ENCODE measurements around the gene SLC25A33. TPM values are rescaled to one million over a fixed set of nuclear protein-coding genes. Genes with fewer than 3 reads are reported as not detected.

SLC25A33 gene
- total RNA-seq, 1 donor = 4.0 TPM

GRCh38 chr1:9599741-9600140 lies 60.5 kb downstream of the SLC25A33 start:
- DNase-seq (ENCODE audit: low read depth in 2 of 3, low spot score in 2 of 3) = no peak

DNA sequence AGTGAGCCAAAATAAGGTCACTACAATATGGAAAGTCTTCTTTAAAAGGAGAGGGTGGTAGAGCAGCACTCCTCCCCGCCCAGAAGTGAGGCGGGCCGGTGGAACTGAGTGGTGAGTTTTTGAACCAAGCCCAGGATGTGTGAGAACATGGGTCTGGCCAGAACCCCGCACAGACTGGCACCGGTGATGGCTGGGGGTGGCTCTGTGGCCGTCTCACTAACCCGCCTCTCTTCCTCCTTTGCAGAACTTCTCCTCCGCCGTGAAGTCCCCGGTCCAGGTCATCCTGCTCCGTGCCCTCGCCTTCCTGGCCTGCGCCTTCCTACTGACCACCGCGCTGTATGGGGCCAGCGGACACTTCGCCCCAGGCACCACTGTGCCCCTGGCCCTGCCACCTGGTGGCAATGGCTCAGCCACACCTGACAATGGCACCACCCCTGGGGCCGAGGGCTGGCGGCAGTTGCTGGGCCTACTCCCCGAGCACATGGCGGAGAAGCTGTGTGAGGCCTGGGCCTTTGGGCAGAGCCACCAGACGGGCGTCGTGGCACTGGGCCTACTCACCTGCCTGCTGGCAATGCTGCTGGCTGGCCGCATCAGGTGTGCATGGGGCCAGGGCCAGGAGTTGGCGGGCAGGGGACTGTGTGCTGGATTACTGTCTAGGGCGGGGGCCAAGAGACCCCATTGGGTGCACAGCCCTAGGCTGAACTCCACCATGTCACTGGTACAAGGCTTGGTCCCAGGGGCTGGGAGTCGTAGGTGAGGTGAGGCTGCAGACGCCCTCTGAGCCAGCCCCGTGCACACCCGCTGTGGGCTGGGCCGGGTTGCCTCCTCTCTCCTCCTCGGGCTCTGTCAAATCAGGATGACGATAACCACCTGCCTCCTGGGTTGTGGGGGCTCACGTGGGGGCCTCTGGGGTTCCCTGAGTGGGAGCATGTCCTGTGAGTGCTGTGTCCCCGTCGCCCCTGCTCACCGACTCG lies 61.9 kb downstream of the SLC25A33 start:
- DNase-seq (ENCODE audit: low read depth in 2 of 3, low spot score in 2 of 3) = no peak

DNA sequence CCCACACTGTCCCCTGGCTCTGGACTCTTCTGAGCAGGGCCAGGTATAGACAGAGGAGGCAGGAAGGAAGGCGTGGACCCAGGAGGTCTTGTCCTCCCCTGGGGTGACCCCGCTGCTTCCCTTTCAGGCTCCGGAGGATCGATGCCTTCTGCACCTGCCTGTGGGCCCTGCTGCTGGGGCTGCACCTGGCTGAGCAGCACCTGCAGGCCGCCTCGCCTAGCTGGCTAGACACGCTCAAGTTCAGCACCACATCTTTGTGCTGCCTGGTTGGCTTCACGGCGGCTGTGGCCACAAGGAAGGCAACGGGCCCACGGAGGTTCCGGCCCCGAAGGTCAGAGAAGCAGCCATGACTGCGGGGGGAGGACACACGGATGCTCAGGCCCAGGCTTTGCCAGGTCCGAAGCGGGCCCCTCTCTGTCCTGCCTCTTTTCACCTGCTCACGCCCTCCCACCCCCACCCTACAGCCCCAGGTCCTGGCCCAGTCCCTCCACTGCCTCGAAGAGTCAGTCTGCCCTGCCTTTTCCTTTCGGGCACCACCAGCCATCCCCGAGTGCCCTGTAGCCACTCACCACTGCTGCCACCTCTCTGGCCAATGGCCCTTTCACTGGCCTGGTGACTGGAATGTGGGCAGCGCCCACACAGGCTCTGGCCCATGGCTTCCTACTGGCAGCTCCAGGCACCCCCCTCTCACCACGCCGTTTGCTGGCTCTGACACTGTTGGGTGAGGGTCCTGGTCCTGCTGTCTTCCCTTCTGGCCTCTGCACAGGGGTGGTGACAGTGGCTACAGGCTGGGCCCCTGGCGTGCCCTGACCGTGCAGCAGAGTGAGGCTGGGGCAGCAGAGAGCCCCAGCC lies 62.9 kb downstream of the SLC25A33 start:
- no peak for DNase-seq (ENCODE audit: low read depth in 2 of 3, low spot score in 2 of 3)

DNA sequence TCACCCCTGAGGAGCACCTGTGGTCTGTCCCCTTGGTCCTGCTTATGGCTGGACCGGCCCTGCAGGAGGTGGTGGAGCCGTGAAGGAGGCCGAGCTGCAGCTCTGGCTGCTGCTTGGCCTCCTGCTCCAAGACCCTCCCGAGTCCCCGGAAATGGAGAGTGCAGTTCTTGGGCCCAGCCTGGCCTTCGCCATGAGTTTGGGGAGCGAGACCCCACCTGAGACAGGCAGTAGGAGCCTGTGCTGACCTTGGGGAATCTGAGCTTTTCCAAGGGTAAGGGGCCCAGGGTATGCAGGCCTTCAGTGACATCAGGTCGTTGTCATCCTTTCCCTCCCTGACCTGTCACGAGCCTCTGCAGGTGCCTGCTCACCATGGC lies 63.5 kb downstream of the SLC25A33 start:
- no peak for DNase-seq (ENCODE audit: low read depth in 2 of 3, low spot score in 2 of 3)

DNA sequence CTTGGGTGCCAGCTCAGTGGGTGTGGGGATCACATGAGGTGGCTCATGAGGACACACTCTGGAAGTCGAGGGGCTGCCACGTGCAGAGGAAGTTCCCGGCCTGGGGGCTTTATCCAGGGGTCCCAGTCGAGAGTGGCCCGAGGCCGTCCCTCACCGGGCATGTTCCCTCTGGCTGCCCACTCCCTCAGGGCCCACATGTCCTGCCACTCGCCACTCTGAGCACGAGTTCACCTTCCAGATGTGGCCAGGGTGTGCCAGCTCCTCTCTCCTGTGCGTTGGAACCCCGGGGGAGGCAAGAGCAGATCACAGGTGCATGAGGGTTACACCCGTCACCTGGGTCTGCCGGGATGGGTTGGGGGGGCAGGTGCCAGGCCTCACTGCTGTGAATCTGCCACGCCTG lies 64.0 kb downstream of the SLC25A33 start:
- DNase-seq (ENCODE audit: low read depth in 2 of 3, low spot score in 2 of 3) = no peak

GRCh38 chr1:9603766-9604753 lies 64.8 kb downstream of the SLC25A33 start:
- no peak for DNase-seq (ENCODE audit: low read depth in 2 of 3, low spot score in 2 of 3)

- DNase-seq (ENCODE audit: low read depth in 2 of 3, low spot score in 2 of 3) = no peak
Measured at GRCh38 chr1:9604836-9605235, 65.6 kb downstream of the SLC25A33 start.

- no peak for DNase-seq (ENCODE audit: low read depth in 2 of 3, low spot score in 2 of 3)
Measured at GRCh38 chr1:9605946-9606455, 66.7 kb downstream of the SLC25A33 start.

- no peak for DNase-seq (ENCODE audit: low read depth in 2 of 3, low spot score in 2 of 3)
Measured at GRCh38 chr1:9606458-9606857, 67.2 kb downstream of the SLC25A33 start.

GRCh38 chr1:9606948-9607347 lies 67.7 kb downstream of the SLC25A33 start:
- no peak for DNase-seq (ENCODE audit: low read depth in 2 of 3, low spot score in 2 of 3)

DNA sequence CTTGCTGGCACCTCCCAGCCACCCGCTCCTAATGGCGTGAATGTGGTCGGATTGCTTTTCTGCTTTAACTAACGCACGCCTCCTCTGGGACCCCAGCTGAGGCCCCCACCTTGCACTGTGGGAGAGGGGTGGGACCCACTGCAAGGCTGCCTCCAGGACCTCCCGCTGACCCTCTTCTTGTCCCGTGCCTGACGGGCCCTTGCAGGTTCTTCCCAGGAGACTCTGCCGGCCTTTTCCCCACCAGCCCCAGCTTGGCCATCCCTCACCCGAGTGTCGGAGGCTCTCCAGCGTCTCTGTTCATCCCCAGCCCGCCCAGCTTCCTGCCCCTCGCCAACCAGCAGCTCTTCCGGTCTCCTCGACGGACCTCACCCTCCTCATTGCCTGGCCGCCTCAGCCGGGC lies 68.1 kb downstream of the SLC25A33 start:
- no peak for DNase-seq (ENCODE audit: low read depth in 2 of 3, low spot score in 2 of 3)

DNA sequence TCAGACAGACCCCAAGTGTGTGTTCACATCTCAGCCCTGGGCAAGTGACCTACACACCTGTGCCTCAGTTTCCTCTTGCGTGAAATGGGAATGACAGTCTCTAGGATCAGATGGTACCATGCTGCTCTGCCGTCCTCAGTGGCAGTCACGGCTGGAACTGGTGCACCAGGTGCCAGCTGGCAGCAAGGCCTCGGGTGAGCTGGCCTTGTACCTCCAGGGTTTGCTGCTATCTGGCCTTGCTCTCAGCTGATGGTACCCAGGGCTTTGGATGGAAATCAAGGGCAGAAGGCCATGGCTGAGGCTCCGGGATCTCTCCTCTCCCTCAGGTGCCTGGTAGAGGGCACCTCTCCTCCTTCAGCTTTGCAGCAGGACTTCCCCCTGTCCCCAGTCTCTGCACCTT lies 70.7 kb downstream of the SLC25A33 start:
- no peak for DNase-seq (ENCODE audit: low read depth in 2 of 3, low spot score in 2 of 3)

GRCh38 chr1:9610548-9610947 lies 71.3 kb downstream of the SLC25A33 start:
- DNase-seq (ENCODE audit: low read depth in 2 of 3, low spot score in 2 of 3) = no peak

DNA sequence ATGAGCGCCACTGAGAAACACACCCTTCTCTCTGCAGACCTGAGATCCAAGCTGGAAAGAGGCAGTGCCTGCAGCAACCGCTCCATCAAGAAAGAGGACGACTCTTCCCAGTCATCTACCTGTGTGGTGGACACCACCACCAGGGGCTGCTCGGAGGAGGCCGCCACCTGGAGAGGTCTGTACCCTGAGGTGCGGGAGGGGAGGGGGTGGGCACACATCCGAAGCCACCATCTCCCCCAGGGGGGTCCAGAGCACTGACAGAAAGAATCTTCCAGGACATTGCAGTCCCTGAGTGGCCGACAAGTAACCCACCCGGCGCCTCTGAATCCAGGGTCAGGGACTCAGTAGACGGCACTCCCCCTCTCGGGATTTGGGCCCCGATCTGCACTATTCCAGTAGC lies 72.5 kb downstream of the SLC25A33 start:
- no peak for DNase-seq (ENCODE audit: low read depth in 2 of 3, low spot score in 2 of 3)

DNA sequence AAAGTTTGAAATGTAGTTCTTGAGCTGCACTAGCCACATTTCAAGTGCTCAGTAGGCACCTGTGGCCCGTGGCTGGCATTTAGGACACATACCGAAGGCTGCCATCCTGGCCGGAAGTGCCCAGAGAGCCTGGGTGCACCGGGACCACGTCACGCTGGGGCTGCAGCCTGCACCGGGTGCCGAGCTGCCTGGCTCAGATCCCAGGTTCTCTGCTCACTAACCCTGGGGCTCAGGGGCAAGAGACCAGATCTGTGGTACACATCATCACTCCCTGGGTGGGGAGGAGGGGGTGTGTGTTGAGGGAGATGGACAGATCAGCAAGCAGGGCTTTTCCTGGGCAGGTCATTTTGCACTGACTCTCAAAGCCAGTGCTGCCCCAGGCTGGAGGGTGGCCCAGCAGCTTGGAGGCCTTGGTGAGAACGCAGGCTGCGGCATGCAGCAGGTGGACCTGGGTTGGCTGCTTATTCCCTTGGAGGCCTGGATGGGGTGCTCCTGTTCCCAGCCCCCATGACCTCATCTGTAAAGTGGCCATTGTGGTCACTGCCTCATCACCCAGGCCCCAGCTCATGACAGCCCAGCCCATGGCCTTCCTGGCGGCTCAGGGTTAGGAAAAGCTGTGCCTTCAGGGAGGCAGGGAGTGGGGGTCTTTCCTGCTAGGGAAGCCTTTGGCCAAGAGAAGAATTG lies 73.0 kb downstream of the SLC25A33 start:
- no peak for DNase-seq (ENCODE audit: low read depth in 2 of 3, low spot score in 2 of 3)

DNA sequence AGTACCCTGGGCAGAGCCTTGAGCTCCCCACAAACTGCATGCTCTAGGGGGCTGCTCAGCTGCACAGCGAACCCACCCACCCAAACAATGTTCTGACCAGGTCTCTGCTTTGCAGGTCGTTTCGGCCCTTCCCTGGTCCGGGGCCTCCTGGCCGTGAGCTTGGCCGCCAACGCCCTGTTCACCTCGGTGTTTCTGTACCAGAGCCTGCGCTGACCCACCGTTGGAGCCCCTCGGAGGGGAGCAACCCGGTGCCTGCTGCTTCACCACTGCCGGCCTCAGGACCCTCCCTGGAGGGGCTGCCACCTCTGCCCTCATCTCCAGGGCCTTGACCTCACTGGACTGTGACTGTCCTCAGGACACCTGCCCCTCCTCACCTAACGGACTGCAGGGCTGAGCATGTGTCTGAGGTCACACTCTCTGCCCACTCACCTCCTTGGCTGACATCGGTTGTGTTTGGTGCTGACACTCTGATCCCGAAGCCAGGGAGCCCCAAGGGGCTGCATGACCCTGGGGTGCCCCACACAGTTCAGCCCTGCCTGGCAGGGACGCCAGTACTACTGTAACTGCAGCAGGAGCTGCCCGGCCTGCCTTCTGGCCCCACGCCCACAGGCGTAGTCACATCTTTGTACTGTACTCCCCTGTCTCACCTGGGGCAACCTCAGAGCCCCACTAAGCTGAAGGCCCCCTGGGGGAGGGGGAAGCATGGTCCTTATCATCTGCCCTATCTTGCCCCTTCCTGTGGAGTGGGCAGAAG lies 73.8 kb downstream of the SLC25A33 start:
- no peak for DNase-seq (ENCODE audit: low read depth in 2 of 3, low spot score in 2 of 3)

GRCh38 chr1:9613625-9614299 lies 74.5 kb downstream of the SLC25A33 start:
- no peak for DNase-seq (ENCODE audit: low read depth in 2 of 3, low spot score in 2 of 3)

GRCh38 chr1:9615316-9616063 lies 76.2 kb downstream of the SLC25A33 start:
- peak in 2 of 3 donors; percentile 73 to 78 for DNase-seq (ENCODE audit: low read depth in 2 of 3, low spot score in 2 of 3)
